Progenitor cell of endocrine pancreas (in vitro differentiated cells): ENCODE measurements around the gene HAND1. TPM values are rescaled to one million over a fixed set of nuclear protein-coding genes. Genes with fewer than 3 reads are reported as not detected.

Experiments used
- DNase-seq: peaks from one replicate; pipeline ENCODE4 v3.0.0; 2021; ENCODE audit warnings: low spot score; ENCODE audit not compliant: unreplicated experiment
- H3K27ac Mint-ChIP-seq: 2 replicates; pipeline ENCODE4 v1.8.0; 2021; ENCODE audit warnings: mild to moderate bottlenecking, moderate library complexity, mixed read lengths
- H3K27me3 Mint-ChIP-seq: 2 replicates; pipeline ENCODE4 v1.8.0; 2021; ENCODE audit warnings: mixed read lengths
- H3K36me3 Mint-ChIP-seq: 2 replicates; pipeline ENCODE4 v1.8.0; 2022; ENCODE audit warnings: mixed read lengths; ENCODE audit not compliant: insufficient read depth
- H3K4me1 Mint-ChIP-seq: 2 replicates; pipeline ENCODE4 v1.8.0; 2021; ENCODE audit warnings: low read depth, mixed read lengths
- H3K4me3 Mint-ChIP-seq: 2 replicates; pipeline ENCODE4 v1.8.0; 2021; ENCODE audit warnings: low read depth, mild to moderate bottlenecking, moderate library complexity, mixed read lengths
- H3K9me3 Mint-ChIP-seq: 2 replicates; pipeline ENCODE4 v1.8.0; 2021; ENCODE audit warnings: low read depth, mixed read lengths
- total RNA-seq: library from RNA; stranded (reverse); gene quantifications from 2 replicates; pipeline ENCODE4 v1.2.1, GENCODE V29; 2021
- TF ChIP-seq, protein P1 (sequence below): fragments of 200-600 bp; sonication (generic); IDR thresholded peaks from one replicate; pipeline ENCODE4 v1.5.0; 2021; ENCODE audit warnings: antibody characterized with exemption, mild to moderate bottlenecking; ENCODE audit not compliant: unreplicated experiment

HAND1 gene
- total RNA-seq, 1 donor from 2014 or later, result 0.48 TPM

DNA sequence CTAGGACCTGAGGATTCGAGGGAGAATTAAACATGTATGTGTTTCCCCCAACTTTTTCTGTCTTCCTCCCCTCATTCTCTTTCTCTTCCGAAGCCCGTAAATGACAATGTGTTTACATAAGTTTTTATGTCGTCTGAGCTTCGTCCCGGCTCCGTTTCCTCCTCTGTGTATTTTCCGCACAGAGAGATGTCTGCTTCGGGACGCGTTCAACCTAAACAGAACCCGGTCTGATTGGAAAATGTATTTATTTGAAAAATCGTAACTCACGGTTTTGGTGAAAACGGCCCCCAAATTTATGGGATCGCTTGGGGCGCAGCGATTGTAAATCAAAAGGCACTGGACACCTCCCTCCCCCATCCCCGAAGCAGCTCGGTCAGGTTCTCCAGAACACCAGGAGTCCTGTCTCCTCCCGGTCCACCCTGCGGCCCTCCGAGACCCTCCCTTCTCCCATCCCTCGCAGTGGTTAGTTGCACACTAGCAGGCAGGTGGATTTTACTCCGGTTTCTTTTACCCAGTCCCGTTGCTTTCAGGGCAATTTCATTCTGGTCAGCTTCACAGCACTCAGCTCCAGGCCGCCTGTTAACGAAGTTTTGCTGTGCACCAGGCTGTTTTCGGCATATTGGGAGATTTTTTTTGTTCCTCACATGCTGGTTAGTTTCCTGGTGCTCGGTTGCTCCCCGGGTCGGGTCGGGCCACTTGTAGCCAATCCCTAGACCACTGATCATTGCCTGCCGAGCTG, 5.8 kb upstream of the HAND1 start:
- H3K4me3 Mint-ChIP-seq, result no peak overlapping the region
- no peak overlapping the region for H3K27ac Mint-ChIP-seq
- TF ChIP-seq, protein P1, sequence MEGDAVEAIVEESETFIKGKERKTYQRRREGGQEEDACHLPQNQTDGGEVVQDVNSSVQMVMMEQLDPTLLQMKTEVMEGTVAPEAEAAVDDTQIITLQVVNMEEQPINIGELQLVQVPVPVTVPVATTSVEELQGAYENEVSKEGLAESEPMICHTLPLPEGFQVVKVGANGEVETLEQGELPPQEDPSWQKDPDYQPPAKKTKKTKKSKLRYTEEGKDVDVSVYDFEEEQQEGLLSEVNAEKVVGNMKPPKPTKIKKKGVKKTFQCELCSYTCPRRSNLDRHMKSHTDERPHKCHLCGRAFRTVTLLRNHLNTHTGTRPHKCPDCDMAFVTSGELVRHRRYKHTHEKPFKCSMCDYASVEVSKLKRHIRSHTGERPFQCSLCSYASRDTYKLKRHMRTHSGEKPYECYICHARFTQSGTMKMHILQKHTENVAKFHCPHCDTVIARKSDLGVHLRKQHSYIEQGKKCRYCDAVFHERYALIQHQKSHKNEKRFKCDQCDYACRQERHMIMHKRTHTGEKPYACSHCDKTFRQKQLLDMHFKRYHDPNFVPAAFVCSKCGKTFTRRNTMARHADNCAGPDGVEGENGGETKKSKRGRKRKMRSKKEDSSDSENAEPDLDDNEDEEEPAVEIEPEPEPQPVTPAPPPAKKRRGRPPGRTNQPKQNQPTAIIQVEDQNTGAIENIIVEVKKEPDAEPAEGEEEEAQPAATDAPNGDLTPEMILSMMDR, result no peak
- H3K36me3 Mint-ChIP-seq, result no peaks in the 10 kb centered on the region
- peaks cover 18% of the 10 kb centered on the region for H3K4me1 Mint-ChIP-seq
- no peaks in the 10 kb centered on the region for H3K9me3 Mint-ChIP-seq
- peaks cover 90% of the 10 kb centered on the region for H3K27me3 Mint-ChIP-seq
- no peak for DNase-seq

DNA sequence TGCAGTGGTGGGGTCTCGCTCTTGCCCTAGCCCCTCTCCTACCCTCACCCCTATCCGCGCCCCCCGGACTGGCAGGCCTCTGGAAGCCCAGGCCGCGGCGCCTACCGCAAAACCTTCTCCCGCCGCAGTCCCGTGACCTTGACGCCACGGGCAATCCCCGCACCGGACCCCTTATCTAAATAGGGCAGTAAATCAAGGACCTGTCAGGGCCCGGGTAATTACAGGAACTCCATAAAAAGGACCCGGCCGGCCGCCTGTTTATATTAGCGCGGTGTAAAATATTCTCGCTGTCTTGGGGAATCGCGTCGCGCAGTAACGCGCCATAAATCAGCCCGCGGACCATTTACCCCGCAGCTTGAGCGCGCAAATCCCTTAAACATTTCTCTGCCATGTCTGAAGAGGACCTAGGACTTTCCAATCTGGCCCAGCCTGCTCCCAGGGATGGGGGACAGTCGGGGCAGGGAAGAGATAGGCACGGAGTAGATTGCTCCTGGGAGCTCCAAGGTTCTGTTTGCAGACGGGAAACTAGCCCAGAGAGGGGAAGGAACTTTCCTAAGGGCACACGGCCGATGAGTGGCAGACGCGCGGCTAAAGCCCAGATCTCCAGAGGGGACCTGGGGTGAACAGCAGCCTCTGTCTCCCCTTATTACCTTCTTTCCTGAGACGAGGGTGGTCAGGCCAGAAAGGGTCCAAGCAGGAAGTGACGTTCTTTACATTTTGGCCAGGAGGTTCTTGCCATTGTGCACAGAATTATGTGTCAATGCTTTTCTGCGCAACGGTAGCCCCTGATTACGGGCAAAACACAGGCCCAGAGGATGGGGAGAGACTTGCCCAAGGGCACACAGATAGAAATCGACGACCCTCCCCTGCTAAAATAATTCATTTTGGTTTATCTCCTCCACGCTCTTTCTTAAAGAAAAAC, 4.8 kb upstream of the HAND1 start:
- Mint-ChIP-seq H3K4me3 (no peak overlapping the region), H3K4me1 (peaks cover 18% of the 10 kb centered on the region)
- TF ChIP-seq, protein P1, result no peak

DNA sequence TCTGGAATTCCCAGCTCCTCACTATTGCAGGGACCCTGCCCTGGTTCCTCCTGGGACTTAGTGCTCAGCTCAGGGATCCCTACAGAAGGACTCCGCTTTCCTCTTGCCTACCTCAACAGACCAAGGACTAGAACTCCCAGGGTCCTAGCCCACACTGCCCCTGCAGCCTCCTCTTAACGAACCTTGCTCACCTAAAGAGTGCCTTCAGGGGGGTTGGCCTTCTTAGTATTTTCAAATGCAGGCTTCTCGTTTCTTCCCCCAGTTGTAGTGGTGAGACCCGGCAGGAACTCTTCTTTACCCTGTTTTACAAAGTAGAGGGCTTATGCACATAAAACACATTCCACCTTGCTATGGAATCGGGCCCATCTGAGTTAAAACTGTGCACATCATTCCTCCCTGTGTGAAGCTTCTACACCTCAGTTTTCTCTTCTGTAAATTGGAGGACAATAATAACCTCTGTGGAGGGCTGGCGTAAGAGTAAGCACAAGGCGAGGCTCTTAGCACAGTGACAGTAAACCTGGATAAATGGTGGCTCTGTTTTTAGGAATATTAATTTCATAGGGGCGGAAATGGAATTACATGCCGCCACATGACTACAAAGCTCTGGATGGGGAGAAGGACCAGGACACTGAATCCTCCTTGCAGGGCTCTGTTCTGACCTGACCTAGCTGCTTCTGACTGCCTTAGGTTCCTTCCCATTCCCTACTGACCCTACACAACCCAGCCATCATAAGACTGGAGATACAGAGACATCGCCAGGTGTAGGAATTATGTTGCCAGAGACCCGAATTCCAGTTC, 3.8 kb upstream of the HAND1 start:
- H3K36me3 Mint-ChIP-seq, result no peaks in the 10 kb centered on the region
- peaks cover 22% of the 10 kb centered on the region for H3K4me1 Mint-ChIP-seq
- no peaks in the 10 kb centered on the region for H3K9me3 Mint-ChIP-seq

More for the DNA sequence above, 4.8 kb upstream of the HAND1 start:
- no peak for DNase-seq
- peak overlapping the region; percentile 44 for H3K27ac Mint-ChIP-seq
- H3K36me3 Mint-ChIP-seq, result no peaks in the 10 kb centered on the region
- H3K27me3 Mint-ChIP-seq, result peaks cover 94% of the 10 kb centered on the region
- H3K9me3 Mint-ChIP-seq, result no peaks in the 10 kb centered on the region

DNA sequence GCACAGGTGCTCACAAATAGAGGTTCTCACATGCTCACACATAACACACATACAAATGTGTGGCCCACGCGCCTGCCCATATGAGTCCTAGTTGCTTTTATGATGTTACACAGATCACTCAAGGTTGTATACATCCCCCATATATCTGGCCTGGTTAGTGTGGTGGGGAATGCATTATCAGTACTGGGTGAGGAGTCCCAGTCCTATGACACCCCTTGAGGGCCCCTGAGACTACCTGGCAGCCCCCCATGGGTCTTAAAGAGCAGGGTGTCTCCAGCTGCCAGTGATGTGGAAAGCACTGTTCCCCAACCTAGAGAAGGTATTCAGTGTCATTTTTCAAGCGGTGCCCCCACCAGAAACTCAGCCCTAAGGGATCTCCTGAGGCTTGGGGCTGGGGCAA, 2.8 kb upstream of the HAND1 start:
- peaks cover 93% of the 10 kb centered on the region for H3K27me3 Mint-ChIP-seq
- no peak for DNase-seq
- no peak overlapping the region for H3K27ac Mint-ChIP-seq
- TF ChIP-seq, protein P1, result no peak
- no peak overlapping the region for H3K4me3 Mint-ChIP-seq
- no peaks in the 10 kb centered on the region for H3K36me3 Mint-ChIP-seq
- no peaks in the 10 kb centered on the region for H3K9me3 Mint-ChIP-seq
- H3K4me1 Mint-ChIP-seq, result peaks cover 23% of the 10 kb centered on the region

More for the DNA sequence above, 3.8 kb upstream of the HAND1 start:
- no peak overlapping the region for H3K27ac Mint-ChIP-seq
- no peak for DNase-seq
- H3K4me3 Mint-ChIP-seq, result no peak overlapping the region
- TF ChIP-seq, protein P1, result no peak
- peaks cover 93% of the 10 kb centered on the region for H3K27me3 Mint-ChIP-seq
